OCI-M2 (cell line): Measurements from ENCODE around the gene SP9.
A peak's percentile ranks its signal among the peaks of the same experiment; 100 is the strongest.

ENCODE experiments used
- DNase-seq: peaks from one replicate; lab custom pipeline; 2025; ENCODE audit not compliant: unreplicated experiment; lab: John Stamatoyannopoulos, UW

SP9 gene

DNA sequence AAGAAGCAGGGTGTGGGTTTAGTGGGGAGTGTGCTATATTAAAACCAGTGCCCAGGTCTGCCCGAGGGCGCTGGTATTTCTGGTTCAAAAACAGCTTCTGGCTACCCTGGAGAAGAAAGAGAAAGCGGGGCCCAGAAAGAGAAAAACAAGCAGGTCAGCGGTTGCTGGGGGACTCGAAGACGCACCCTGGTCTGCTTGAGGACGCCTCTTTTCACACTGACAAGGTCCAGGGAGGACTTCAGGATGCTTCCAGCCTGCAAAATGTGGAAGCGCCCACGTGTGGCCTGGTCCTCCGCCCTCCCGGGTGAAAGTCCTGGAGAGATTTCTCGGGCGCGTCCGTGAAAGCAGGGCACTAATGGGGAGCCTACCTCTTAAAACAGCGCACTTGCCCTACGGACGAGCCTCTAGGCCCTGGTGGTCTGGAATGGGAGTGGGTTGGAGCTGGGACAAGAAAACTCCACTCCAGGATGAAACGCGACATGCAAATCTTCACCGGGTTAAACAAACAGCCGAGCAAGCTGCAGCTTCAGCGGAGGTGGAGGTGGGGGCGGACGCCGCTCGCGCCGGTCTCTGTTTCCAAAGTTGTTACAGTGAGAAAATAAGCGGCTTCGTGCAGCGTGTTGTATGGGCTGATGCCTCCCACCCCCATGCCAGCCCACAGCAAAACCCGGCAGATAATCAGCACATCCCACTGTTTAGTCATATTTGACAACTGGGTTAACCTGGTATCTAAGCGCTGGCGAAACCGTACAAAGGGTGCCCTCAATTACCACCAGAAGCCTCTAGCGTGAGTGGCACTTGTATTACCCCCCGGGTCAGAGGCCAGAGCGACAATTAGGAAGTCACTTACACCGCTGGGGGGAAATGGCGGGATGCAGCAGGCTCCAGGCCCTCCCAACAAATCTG, 1.1 kb upstream of the SP9 start:
- DNase-seq: no peak

DNA sequence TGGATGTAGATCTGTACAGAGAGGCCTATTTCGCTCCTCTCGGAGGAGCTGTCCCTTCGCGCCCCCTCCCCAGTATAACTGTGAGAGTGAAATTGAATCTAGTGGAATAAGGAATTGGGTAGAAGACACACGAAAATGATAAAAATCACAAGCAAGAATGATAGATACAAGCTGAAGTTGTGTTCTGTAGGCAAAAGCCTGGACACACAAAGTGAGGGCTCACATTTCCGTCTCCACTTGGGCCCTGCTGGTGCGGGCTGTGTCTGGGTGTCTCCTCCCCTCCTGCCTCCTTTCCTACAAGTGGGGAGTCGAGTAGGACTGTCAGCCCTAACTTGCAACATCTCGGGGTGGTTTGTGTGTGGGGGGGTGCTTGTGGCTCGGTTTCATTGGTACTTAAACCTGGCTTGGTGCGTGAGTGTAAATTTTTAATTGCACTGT, 457 bp upstream of the SP9 start:
- DNase-seq: no peak

DNA sequence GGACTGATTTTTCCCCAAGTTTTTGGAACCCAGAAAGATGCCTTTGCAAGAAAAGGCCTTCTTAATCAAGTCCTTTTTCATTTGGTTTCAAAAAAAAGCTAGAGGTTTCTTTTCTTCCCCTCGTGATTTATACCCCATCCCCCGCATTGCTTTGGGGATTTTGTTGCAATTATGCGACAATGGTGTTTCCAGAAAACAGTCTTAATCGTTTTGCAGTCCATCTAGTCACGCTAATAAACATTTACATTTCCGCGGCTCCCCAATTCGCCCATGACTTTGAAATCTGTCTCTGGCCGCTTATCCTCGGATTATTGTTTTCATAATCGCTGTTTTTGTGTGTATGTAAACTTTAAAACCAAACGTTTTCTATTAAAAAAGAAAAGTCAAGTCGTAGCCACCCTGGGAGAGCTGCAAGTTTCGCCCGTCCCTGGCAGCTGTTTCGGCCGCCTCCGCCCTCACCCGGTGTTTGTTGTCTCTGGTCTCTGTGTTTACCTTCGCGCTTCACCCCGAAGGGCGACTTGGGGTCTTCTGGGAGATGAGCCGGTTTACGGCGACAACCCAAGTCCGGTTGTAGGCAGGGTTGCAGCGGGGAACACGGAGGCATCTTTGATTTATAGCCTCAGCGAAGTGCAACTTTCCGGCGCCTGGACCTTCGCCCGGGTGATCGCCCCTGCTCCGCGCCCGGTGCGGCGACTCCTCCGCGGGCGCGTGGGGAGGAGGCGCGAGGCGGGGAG, 667 bp downstream of the SP9 start:
- DNase-seq: no peak

DNA sequence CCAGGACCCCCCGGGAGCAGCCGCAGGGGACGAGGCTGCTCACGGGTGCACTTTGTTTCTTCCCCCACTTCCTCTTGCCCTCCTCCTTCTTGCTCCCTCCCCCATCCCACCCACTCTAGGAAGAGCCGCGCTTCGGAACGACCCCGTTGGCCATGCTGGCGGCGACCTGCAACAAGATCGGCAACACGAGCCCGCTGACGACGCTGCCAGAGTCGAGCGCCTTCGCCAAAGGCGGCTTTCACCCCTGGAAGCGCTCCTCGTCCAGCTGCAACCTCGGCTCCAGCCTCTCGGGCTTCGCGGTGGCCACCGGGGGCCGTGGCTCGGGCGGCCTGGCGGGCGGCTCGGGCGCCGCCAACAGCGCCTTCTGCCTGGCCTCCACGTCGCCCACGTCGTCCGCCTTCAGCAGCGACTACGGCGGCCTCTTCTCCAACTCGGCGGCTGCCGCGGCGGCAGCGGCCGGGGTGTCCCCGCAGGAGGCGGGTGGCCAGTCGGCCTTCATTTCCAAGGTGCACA, 1.3 kb downstream of the SP9 start:
- DNase-seq: no peak

- DNase-seq: no peak
Measured at GRCh38 chr2:174336501-174337336, 2.0 kb downstream of the SP9 start.

DNA sequence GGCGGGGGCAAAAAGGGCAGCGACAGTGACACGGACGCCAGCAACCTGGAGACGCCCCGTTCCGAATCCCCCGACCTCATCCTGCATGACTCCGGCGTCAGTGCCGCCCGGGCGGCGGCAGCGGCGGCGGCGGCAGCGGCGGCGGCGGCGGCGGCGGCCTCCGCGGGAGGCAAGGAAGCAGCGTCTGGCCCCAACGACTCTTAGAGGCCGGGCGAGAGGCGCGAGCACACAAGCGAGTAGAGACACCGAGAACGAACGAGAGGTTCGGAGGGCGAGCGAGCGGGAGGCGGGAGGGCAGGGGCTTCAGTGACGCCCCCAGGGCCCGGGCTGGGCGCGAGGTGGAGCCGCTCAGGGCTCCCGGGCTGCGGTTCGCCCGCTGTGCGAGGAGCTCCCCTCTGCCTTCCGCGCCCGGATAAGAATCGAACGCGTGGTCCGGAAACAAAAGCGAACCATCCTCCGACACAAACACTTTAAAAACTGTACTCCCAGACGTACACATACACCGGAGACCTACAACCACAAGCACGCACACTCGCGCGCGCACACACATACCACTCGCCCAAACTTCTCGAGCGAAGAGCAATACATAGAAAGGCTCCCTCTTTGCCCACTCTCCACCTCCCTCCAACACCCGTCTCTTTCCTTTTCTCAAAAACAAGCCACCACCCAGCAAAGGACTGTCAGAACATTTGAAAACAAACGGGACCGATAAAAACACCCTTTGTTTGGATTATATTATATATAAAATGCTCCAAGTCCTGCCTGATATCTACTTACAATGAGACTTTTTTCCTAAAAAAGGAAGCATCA, 2.8 kb downstream of the SP9 start:
- no peak for DNase-seq

DNA sequence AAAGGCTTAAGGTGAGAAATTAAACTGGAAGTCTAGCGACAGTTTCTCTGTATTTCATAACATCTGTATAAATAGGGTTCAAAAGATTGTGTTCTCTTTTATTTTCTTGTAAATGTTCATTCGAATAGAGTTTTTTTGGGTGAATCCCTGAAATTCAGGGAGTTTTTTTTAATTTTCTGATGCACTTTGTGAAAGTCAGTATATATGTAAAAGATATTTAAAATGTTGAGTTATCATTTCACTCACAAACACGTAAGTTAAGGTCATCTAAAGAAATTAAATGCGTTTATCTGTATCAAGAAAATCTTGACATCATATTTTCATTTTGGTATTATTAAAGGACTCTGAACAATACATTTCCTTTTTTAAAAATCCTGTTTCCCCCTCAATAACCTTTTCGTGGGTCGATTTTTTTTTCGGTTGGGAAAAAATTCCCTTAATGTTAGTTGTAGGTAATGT, 3.4 kb downstream of the SP9 start:
- no peak for DNase-seq

DNA sequence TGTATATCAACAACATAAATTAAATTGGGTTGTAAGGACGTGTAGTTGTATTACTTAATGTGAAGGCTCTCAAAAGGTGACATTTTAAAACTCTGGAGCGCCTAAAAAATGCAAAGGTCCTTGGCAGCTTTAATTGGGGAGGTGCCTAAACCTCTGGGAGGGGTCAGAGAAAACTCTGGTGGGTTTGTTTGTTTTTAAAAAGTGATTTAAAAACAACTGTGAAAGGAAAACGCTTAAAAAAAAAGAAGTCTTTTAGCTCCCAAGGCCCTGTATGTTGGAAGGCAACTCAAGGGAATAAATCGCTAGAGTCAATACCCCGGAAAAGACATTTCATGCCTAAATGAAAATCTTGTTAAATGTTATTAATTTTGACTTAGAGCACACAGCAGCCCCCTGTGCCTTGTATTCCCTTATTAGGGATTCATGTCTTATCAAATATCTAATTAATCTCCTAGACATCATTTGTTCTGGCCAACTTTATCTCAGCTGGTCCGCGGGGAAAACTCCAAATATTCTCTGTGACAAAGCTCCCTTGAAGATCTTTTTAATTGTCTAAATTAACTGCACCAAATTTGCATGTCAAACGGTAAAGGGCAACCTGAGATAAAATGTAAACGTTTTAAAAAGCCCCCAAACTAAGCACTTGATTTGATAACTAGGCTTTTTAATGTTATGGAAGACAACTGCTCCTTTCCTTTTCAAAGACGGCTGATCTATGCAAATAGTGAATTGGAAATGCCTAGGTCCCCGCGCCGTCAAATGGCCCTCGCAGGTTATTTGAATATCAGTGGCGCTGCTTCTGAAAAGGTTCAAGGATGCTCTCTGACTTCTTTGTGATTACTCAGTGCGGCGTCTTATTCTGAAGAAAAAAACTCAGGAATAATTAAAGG, 4.2 kb downstream of the SP9 start:
- no peak for DNase-seq

GRCh38 chr2:174339561-174340399, 5.0 kb downstream of the SP9 start:
- no peak for DNase-seq

DNA sequence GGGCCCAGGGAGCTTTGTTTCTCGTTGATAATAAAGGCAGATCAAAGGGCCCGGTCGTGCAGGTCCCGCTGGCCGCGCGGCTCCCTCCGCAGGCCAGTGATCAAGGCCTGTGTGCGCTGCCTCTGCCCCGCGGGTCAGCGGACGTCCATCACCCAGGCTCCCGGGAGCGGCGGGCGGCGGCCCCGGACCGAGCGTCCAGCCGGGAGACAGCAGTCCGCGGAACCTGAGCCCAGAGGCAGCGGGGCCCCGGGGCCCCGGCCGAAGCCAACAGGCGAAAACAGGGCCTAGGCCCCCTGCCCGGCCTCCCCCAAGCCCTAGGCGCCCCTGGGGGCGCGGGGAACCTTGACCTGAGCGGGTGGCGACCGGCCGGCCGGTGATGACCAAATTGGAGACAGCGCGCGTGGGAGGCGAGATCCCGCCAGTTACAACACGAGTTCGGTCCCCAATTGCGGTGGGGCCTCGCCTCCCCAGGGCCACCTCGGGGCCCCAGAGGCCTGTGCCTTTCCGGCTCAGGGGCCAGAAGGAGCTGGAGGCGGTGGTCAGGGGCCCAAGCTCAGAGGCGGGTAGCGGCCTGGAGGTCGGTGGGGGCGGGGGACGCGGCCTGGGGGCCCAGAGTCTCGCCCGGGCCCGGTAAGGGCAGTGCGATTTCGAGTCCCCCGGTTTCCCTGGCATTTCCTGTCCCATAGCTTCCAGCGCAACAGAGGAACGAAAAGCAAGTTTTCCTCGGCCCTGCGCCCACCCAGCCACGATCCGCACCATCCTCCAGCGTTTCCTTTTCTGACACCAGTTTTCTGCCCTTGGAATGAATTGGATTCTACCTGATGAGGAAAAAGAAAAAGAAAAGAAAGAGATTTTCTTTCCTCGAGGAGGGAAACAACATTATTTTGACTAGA, 5.9 kb downstream of the SP9 start:
- no peak for DNase-seq

DNA sequence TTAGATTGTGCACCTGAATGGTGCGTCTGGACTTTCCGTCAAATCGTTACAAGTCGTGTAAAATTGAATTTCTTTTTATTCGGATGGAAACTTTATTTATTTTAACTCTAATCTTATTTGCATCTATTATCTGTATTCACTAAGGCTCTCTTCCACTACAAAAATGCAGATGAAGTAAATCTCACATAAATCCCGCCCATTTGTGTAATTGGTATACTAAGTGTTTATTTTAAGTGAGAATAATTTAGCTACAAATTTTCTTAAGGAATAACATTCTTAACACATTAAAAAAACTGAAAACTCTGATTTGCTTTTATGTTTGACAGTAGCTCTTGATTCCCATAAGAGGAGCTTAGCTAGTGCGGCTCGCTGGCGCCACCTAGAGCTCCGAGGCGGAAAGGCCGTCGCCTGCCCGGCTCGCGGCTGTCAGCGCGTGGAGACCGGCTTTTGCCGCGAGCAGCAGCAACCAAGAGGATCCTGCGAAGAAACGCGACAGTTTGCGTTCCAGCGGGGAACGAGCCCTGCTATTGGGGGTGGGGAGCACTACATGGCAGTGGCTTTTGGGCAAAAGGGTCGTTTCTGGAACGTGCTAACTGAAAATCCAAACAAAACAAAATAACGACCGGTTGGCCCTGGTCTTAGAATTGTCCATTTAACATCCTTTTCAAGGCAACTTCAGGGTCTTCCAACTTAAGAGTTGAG, 6.7 kb downstream of the SP9 start:
- DNase-seq: peak; percentile 23

DNA sequence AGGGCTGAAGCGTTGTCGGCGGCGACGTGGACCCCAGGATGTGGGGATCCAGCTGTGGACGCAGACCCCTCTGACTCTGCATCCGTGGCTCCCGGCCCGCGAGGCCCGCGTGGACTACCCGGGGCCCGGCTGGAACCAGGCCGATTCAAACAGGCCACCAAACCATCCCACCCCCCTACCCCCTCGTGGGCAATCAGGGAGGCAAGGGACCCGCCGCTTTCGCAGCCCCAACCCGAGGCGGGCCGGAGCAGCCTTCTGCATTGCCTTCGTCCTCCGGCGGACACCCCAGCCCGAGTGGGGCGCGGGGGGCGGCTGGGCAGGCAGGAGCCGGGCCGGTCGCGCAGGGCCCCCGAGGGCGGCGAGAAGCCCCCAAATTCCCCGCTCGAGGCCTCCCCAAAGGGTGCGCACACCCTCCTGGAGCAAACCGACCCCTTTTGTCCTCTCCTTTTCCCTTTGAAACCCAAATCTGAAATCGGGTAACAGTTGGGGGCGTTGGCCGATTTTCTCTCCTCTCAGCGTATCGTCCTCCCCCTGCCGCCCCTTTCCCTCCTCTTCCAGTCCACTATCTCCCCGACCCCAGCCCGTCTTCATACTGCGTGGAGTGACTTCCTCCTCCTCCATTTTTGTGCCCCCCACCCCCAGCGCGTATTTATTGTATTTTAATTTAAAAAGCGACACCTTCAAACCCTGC, 7.4 kb downstream of the SP9 start:
- DNase-seq: no peak

- no peak for DNase-seq
Measured at GRCh38 chr2:174342686-174343342, 8.1 kb downstream of the SP9 start.

- DNase-seq: no peak
Measured at GRCh38 chr2:174343343-174343622, 8.5 kb downstream of the SP9 start.

DNA sequence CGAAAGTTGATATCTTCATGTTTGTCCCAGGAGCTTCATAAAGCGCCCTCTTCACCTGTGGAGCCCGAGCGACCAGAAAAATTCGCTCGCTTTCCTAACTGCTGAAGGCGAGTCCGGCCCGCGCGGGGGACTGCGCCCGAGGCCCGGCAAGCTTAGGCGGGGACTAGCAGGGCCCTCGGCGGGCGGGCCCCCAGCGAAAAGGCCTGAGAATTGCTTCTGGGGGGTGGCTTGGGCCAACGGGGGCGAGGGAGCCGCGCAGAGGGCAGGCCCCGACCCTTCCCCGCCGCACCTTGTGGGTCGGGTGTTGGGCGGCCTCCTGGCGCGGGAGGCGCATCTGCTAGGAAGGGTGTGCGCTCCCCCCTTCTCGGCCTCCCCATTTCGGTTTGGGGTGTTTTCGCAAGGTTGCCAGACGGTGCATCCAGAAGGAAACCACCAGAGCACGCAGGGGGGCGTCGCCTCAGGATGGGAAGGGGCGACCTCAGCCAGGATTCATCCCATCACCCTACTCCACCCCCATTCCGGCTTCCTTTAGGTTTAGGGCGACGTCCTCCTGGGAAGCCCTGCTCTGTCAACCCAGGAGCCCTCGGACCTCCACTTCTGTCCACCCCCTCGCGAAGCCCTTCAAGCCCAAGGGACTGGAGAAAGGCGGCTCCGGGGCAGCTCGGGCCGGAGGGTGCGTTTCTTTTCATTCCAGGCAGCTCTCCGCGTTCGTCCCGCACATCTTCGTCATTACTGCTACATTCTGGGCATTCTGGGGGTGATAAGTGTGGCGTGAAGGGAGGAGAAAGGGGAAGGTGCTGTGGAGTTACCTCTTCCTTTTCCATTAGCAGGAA, 9.1 kb downstream of the SP9 start:
- no peak for DNase-seq
